SU-DHL-6 (cell line): ENCODE data around the gene NAV2.

Experiments
- H2AFZ ChIP-seq: fragments of 200-600 bp; sonication (generic); 2 replicates; pipeline ENCODE4 v1.6.1; 2014; ENCODE audit warnings: low read depth, mild to moderate bottlenecking, moderate library complexity, mixed read lengths, antibody characterized with exemption, low read length; ENCODE audit not compliant: severe bottlenecking
- H3F3A ChIP-seq: fragments of 200-600 bp; shearing (Covaris generic); 2 replicates; pipeline ENCODE4 v1.6.0; 2016; ENCODE audit warnings: antibody characterized with exemption, mild to moderate bottlenecking; ENCODE audit not compliant: insufficient read depth
- H3K27ac ChIP-seq: fragments of 200-600 bp; sonication (generic); 2 replicates; pipeline ENCODE4 v1.5.1; 2016; ENCODE audit warnings: low read depth, mild to moderate bottlenecking, low read length, moderate library complexity, mixed read lengths
- H3K27me3 ChIP-seq: fragments of 200-600 bp; sonication (generic), shearing (Covaris generic); 2 replicates; pipeline ENCODE4 v1.6.0; 2014; ENCODE audit warnings: mild to moderate bottlenecking, low read length
- H3K36me3 ChIP-seq: fragments of 200-600 bp; sonication (generic); 2 replicates; pipeline ENCODE4 v1.6.1; 2014; ENCODE audit warnings: mild to moderate bottlenecking, low read length, mixed read lengths
- H3K4me2 ChIP-seq: fragments of 300-600, 200-600 bp; shearing (Covaris generic), sonication (generic); 2 replicates; pipeline ENCODE4 v1.6.0; 2014; ENCODE audit warnings: low read length, low read depth, mild to moderate bottlenecking; ENCODE audit not compliant: poor library complexity, severe bottlenecking
- H3K4me3 ChIP-seq: fragments of 200-600 bp; sonication (generic); 2 replicates; pipeline ENCODE4 v1.5.1; 2014; ENCODE audit warnings: antibody characterized with exemption, low read length, mild to moderate bottlenecking, mixed read lengths; ENCODE audit not compliant: insufficient read depth, poor library complexity, severe bottlenecking
- H3K79me2 ChIP-seq: fragments of 200-600 bp; sonication (generic); 2 replicates; pipeline ENCODE4 v1.6.1; 2014; ENCODE audit warnings: mild to moderate bottlenecking, low read length, moderate library complexity; ENCODE audit not compliant: insufficient read depth
- H3K9ac ChIP-seq: fragments of 200-600 bp; sonication (generic); 2 replicates; pipeline ENCODE4 v1.7.0; 2014; ENCODE audit warnings: mild to moderate bottlenecking, low read length
- H3K9me2 ChIP-seq: fragments of 200-600 bp; sonication (generic); replicated peaks from 2 replicates; pipeline ENCODE4 v1.6.1; 2014; ENCODE audit warnings: low read length; ENCODE audit not compliant: insufficient read depth
- H3K9me3 ChIP-seq: fragments of 200-600 bp; sonication (generic); 2 replicates; pipeline ENCODE4 v1.6.1; 2014; ENCODE audit warnings: low read length, mixed read lengths; ENCODE audit not compliant: insufficient read depth
- H4K20me1 ChIP-seq: fragments of 200-600 bp; sonication (generic); 2 replicates; pipeline ENCODE4 v1.6.1; 2014; ENCODE audit warnings: low read depth, mild to moderate bottlenecking, antibody characterized with exemption, low read length, moderate library complexity, mixed read lengths
- CTCF ChIP-seq: fragments of 200-600 bp; sonication (generic); IDR thresholded peaks from one replicate; pipeline ENCODE4 v1.5.1; 2017; ENCODE audit warnings: antibody characterized with exemption, mild to moderate bottlenecking, low read length, moderate library complexity; ENCODE audit not compliant: insufficient read depth, poor library complexity, severe bottlenecking
- EZH2phosphoT487 ChIP-seq: fragments of 200-600 bp; sonication (generic), shearing (Covaris generic); conservative IDR thresholded peaks from 2 replicates; pipeline ENCODE4 v1.6.1; 2018; ENCODE audit warnings: mild to moderate bottlenecking, antibody characterized with exemption, low read length, moderate library complexity, mixed read lengths

The NAV2 gene

GRCh38 chr11:20112291-20113148 is 399.9 kb downstream of the NAV2 start:
- no peaks in the 10 kb centered on the region for H3K36me3 ChIP-seq
- no peak overlapping the region for H3K4me3 ChIP-seq
- H4K20me1 ChIP-seq: no peaks in the 10 kb centered on the region
- H2AFZ ChIP-seq: no peak overlapping the region
- no peak overlapping the region for H3K27ac ChIP-seq
- no peaks in the 10 kb centered on the region for H3K9me2 ChIP-seq
- H3K27me3 ChIP-seq: no peaks in the 10 kb centered on the region
- H3K9ac ChIP-seq: no peak overlapping the region
- no peak overlapping the region for H3K4me2 ChIP-seq
- no peaks in the 10 kb centered on the region for H3K79me2 ChIP-seq
- TF ChIP-seq CTCF (no peak), EZH2phosphoT487 (no peak)
- H3K9me3 ChIP-seq: no peaks in the 10 kb centered on the region
- H3F3A ChIP-seq: no peaks in the 10 kb centered on the region

GRCh38 chr11:20113149-20113438 is 400.5 kb downstream of the NAV2 start:
- Histone ChIP-seq H3F3A (no peaks in the 10 kb centered on the region), H3K9me2 (no peaks in the 10 kb centered on the region), H3K4me2 (no peak overlapping the region), H3K79me2 (no peaks in the 10 kb centered on the region), H3K4me3 (no peak overlapping the region), H3K27ac (no peak overlapping the region), H4K20me1 (no peaks in the 10 kb centered on the region), H3K9me3 (no peaks in the 10 kb centered on the region), H3K27me3 (no peaks in the 10 kb centered on the region), H3K36me3 (no peaks in the 10 kb centered on the region), H3K9ac (no peak overlapping the region), H2AFZ (no peak overlapping the region)
- TF ChIP-seq CTCF (no peak), EZH2phosphoT487 (no peak)

GRCh38 chr11:20114588-20114987 is 402.0 kb downstream of the NAV2 start:
- TF ChIP-seq CTCF (no peak), EZH2phosphoT487 (no peak)
- H3K4me3 ChIP-seq: no peak overlapping the region
- no peaks in the 10 kb centered on the region for H3K9me2 ChIP-seq
- H3K9me3 ChIP-seq: no peaks in the 10 kb centered on the region
- H3K79me2 ChIP-seq: no peaks in the 10 kb centered on the region
- H3K36me3 ChIP-seq: no peaks in the 10 kb centered on the region
- H4K20me1 ChIP-seq: no peaks in the 10 kb centered on the region
- no peak overlapping the region for H3K4me2 ChIP-seq
- no peaks in the 10 kb centered on the region for H3K27me3 ChIP-seq
- H3K9ac ChIP-seq: no peak overlapping the region
- H3F3A ChIP-seq: no peaks in the 10 kb centered on the region
- H3K27ac ChIP-seq: no peak overlapping the region
- no peak overlapping the region for H2AFZ ChIP-seq
